Measurements from ENCODE around the gene ZNF521.

DNA sequence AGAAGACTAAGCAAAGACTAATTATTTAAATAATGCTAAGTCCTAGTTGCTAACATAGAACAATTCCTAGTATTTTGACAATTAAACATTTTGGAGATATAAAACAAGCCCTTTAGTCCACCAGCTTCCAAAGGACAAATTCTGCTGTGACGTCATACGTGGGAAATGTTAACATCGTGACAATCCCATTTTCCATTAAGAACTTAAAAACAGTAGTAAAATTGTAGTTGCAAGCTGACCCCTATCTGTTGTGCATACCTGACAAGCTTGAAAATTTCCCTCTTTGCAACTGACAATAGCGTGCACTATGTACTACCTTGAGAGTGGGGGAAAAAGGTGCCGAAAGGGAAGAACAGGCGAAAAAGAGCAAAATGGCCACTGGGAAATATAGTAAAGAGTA, 279.8 kb downstream of the ZNF521 start:
- TF ChIP-seq CTCF (IDR thresholded peaks at IDR 0.05; ENCODE audit: low read depth, low read length) (no peak), POLR2A (IDR thresholded peaks at IDR 0.05; ENCODE audit: extremely low read depth, insufficient read length) (no peak), MYC (IDR thresholded peaks at IDR 0.05; ENCODE audit: low read depth, low read length) (no peak)
- TF ChIP-seq, protein P1, sequence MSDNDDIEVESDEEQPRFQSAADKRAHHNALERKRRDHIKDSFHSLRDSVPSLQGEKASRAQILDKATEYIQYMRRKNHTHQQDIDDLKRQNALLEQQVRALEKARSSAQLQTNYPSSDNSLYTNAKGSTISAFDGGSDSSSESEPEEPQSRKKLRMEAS (IDR thresholded peaks at IDR 0.05; ENCODE audit: low read depth, low read length), result no peak
